Sigmoid colon (tissue), 7 donors: ENCODE data around the gene PMP22. TPM values are rescaled to one million over a fixed set of nuclear protein-coding genes. Genes with fewer than 3 reads are reported as not detected.

ENCODE experiments used
- DNase-seq: peaks from one replicate; pipeline ENCODE4 v3.0.0-alpha.2; 2019
- H3K27ac ChIP-seq, 4 donors: fragments of 200-600 bp; sonication (generic); one replicate each; pipeline ENCODE4 v1.5.1; 2016 to 2019; ENCODE audit warnings: mild to moderate bottlenecking in 1 of 4
- H3K27me3 ChIP-seq, 3 donors: fragments of 200-600 bp; sonication (generic); one replicate each; pipeline ENCODE4 v1.5.1; 2019; ENCODE audit warnings: mild to moderate bottlenecking in 1 of 3
- H3K36me3 ChIP-seq, 4 donors: fragments of 200-600 bp; sonication (generic); one replicate each; pipeline ENCODE4 v1.5.1; 2016 to 2019
- H3K4me1 ChIP-seq, 4 donors: fragments of 200-600 bp; sonication (generic); one replicate each; pipeline ENCODE4 v1.5.1; 2017 to 2019
- H3K4me3 ChIP-seq, 4 donors: fragments of 200-600 bp; sonication (generic); one replicate each; pipeline ENCODE4 v1.5.1; 2017 to 2019; ENCODE audit warnings: mild to moderate bottlenecking in 2 of 4, moderate library complexity in 1 of 4
- H3K9me3 ChIP-seq, 4 donors: fragments of 200-600 bp in 3 of 4; sonication (generic) in 3 of 4; one replicate each; pipeline versions ENCODE4 v1.5.1 to v1.6.1; 2013 to 2019
- CTCF ChIP-seq, 4 experiments: fragments of 450-650 bp in 3 of 4; fragments of 200-600 bp in 1 of 4; IDR thresholded peaks; one replicate each; pipeline ENCODE4 v1.5.1; 2016 to 2019; ENCODE audit warnings: antibody characterized with exemption in 4 of 4, mild to moderate bottlenecking in 3 of 4, moderate library complexity in 2 of 4
- EP300 ChIP-seq, 4 donors: sonication (generic); formaldehyde crosslinking; IDR thresholded peaks; one replicate each; pipeline ENCODE4 v1.6.1; 2017; ENCODE audit warnings: antibody characterized with exemption in 4 of 4
- POLR2A ChIP-seq, 2 donors: fragments of 450-650 bp; IDR thresholded peaks; one replicate each; pipeline ENCODE4 v1.6.1; 2016; ENCODE audit warnings: antibody characterized with exemption in 2 of 2, mild to moderate bottlenecking in 2 of 2, moderate library complexity in 2 of 2
- POLR2AphosphoS5 ChIP-seq, 4 donors: sonication (generic); formaldehyde crosslinking; IDR thresholded peaks; one replicate each; pipeline ENCODE4 v1.6.1; 2017; ENCODE audit warnings: antibody characterized with exemption in 4 of 4
- WGBS, 2 donors: extraction: QIAGEN DNeasy Blood & Tissue Kit; methylation state at CpG; one replicate each; pipeline ENCODE4 v1.1.7; 2013; 5-methylcytosine and 5-hydroxymethylcytosine counted together
- intact Hi-C: fragments of 100-400 bp; cut with DNase I; formaldehyde crosslinking; loops from one replicate; pipeline ENCODE4 v1.15.1; 2023
- polyA plus RNA-seq, 3 donors: library from polyadenylated mRNA; stranded (reverse); fragments of 200-250 nt; gene quantifications; one replicate each; pipeline ENCODE4 v1.2.3, GENCODE V29; 2013
- total RNA-seq, 4 donors: library from RNA; depleted of rRNA; stranded (reverse); fragments of >200 nt; gene quantifications; one replicate each; pipeline ENCODE4 v1.1.0, GENCODE V29; 2016
- donor health status: healthy with polysubstance abuse.
- donor health status: Bipolar disorder and iron deficiency.
- donor health status: healthy.

PMP22 gene
- total and polyA plus RNA-seq, 7 donors = 25.2 to 350 (median 125) TPM

GRCh38 chr17:15273141-15273793 lies 8.1 kb upstream of the PMP22 start:
- TF ChIP-seq POLR2AphosphoS5 (IDR thresholded peaks at IDR 0.05) (peak in 3 of 4 donors; percentile 35 to 60 (median 37)), CTCF (IDR thresholded peaks at IDR 0.05) (no peak)
- H3K27ac ChIP-seq = peak overlapping the region; percentile 36 to 64 (median 52)
- WGBS, 2 donors = 71 to 74% methylated on average over 5 of the region's 5 CpGs
- peaks cover 0 to 12% (median 11%) of the 10 kb centered on the region in 4 donors for H3K4me1 ChIP-seq
- no peaks in the 10 kb centered on the region for H3K36me3 ChIP-seq
- H3K4me3 ChIP-seq = no peak overlapping the region
- H3K9me3 ChIP-seq = no peaks in the 10 kb centered on the region
- intact Hi-C loops = no loop called here
- no peak for DNase-seq
- H3K27me3 ChIP-seq = no peaks in the 10 kb centered on the region

GRCh38 chr17:15271741-15272140 lies 6.6 kb upstream of the PMP22 start:
- no peaks in the 10 kb centered on the region for H3K9me3 ChIP-seq
- intact Hi-C loops = no loop called here
- no peak overlapping the region for H3K4me3 ChIP-seq
- no peak for TF ChIP-seq POLR2AphosphoS5 (IDR thresholded peaks at IDR 0.05)
- no peak for TF ChIP-seq CTCF (IDR thresholded peaks at IDR 0.05)
- no peak for TF ChIP-seq EP300 (IDR thresholded peaks at IDR 0.05)
- TF ChIP-seq POLR2A (IDR thresholded peaks at IDR 0.05) = no peak
- WGBS, 2 donors = 89 to 91% methylated on average over 6 of the region's 6 CpGs
- H3K36me3 ChIP-seq = no peaks in the 10 kb centered on the region
- no peak for DNase-seq
- no peaks in the 10 kb centered on the region for H3K27me3 ChIP-seq
- H3K4me1 ChIP-seq = peaks cover 0 to 12% (median 11%) of the 10 kb centered on the region in 4 donors
- peak overlapping the region in 1 of 4 donors; percentile 64 for H3K27ac ChIP-seq

- Histone ChIP-seq H3K27me3 (no peaks in the 10 kb centered on the region), H3K36me3 (no peaks in the 10 kb centered on the region), H3K9me3 (no peaks in the 10 kb centered on the region), H3K4me1 (peaks cover 0 to 14% (median 12%) of the 10 kb centered on the region in 4 donors), H3K27ac (peak overlapping the region in 1 of 4 donors; percentile 8), H3K4me3 (no peak overlapping the region)
- 92% methylated on average over 9 of the region's 9 CpGs for WGBS, 2 donors
- DNase-seq = no peak
- intact Hi-C loops = no loop called here
- TF ChIP-seq POLR2A (IDR thresholded peaks at IDR 0.05) (no peak), POLR2AphosphoS5 (IDR thresholded peaks at IDR 0.05) (no peak)
These were observed 5.7 kb upstream of the PMP22 start for GRCh38 chr17:15270628-15271381.

GRCh38 chr17:15269780-15270089 lies 4.6 kb upstream of the PMP22 start:
- peak overlapping the region in 2 of 4 donors; percentile 6 to 26 for H3K27ac ChIP-seq
- no peaks in the 10 kb centered on the region for H3K9me3 ChIP-seq
- no peak for DNase-seq
- intact Hi-C loops = loop anchor here (10.0 kb wide), 1 partner anchor 655 kb away; no protein-coding TSS in a partner anchor
- H3K4me3 ChIP-seq = no peak overlapping the region
- H3K27me3 ChIP-seq = no peaks in the 10 kb centered on the region
- H3K4me1 ChIP-seq = peaks cover 0 to 25% (median 19%) of the 10 kb centered on the region in 4 donors
- WGBS, 2 donors = 71 to 79% methylated on average over 5 of the region's 5 CpGs
- TF ChIP-seq CTCF (IDR thresholded peaks at IDR 0.05) (no peak), POLR2A (IDR thresholded peaks at IDR 0.05) (no peak), EP300 (IDR thresholded peaks at IDR 0.05) (no peak), POLR2AphosphoS5 (IDR thresholded peaks at IDR 0.05) (no peak)
- no peaks in the 10 kb centered on the region for H3K36me3 ChIP-seq

- Histone ChIP-seq H3K27me3 (no peaks in the 10 kb centered on the region), H3K9me3 (no peaks in the 10 kb centered on the region), H3K4me1 (peaks cover 0 to 30% (median 22%) of the 10 kb centered on the region in 4 donors), H3K27ac (peak overlapping the region in 3 of 4 donors; percentile 5 to 26 (median 6)), H3K4me3 (no peak overlapping the region), H3K36me3 (no peaks in the 10 kb centered on the region)
- no peak for TF ChIP-seq CTCF (IDR thresholded peaks at IDR 0.05)
- no peak for TF ChIP-seq POLR2A (IDR thresholded peaks at IDR 0.05)
- TF ChIP-seq EP300 (IDR thresholded peaks at IDR 0.05) = no peak
- no peak for TF ChIP-seq POLR2AphosphoS5 (IDR thresholded peaks at IDR 0.05)
- intact Hi-C loops = loop anchor here (10.0 kb wide), 1 partner anchor 656 kb away; no protein-coding TSS in a partner anchor
- no peak for DNase-seq
- WGBS, 2 donors = 70 to 80% methylated on average over 7 of the region's 7 CpGs
These were observed 4.1 kb upstream of the PMP22 start for GRCh38 chr17:15269087-15269779.
